Neural crest cell (in vitro differentiated cells): ENCODE results near the gene ASTN2. TPM values are rescaled to one million over a fixed set of nuclear protein-coding genes. Genes with fewer than 3 reads are reported as not detected.

Source experiments
- DNase-seq: peaks from one replicate; pipeline ENCODE4 v3.0.0; 2021; ENCODE audit warnings: low read depth, mixed read lengths, low spot score
- H3K27ac Mint-ChIP-seq: one replicate; pipeline ENCODE4 v1.8.0; 2021; ENCODE audit warnings: mild to moderate bottlenecking, mixed read lengths; ENCODE audit not compliant: unreplicated experiment
- H3K27me3 Mint-ChIP-seq: 2 replicates; pipeline ENCODE4 v1.8.0; 2021; ENCODE audit warnings: low read depth, mild to moderate bottlenecking, mixed read lengths
- H3K36me3 Mint-ChIP-seq: 2 replicates; pipeline ENCODE4 v1.8.0; 2021; ENCODE audit warnings: low read depth, mild to moderate bottlenecking, mixed read lengths
- H3K4me1 Mint-ChIP-seq: 2 replicates; pipeline ENCODE4 v1.8.0; 2021; ENCODE audit warnings: mixed read lengths
- H3K4me3 Mint-ChIP-seq: one replicate; pipeline ENCODE4 v1.8.0; 2021; ENCODE audit warnings: mild to moderate bottlenecking, mixed read lengths
- H3K9me3 Mint-ChIP-seq: 2 replicates; pipeline ENCODE4 v1.8.0; 2021; ENCODE audit warnings: mixed read lengths
- total RNA-seq: library from RNA; stranded (reverse); gene quantifications from 2 replicates; pipeline ENCODE4 v1.2.1, GENCODE V29; 2021
- TF ChIP-seq, protein P1 (sequence below): fragments of 200-600 bp; sonication (generic); conservative IDR thresholded peaks from 2 replicates; pipeline ENCODE4 v1.5.0; 2021; ENCODE audit warnings: antibody characterized with exemption, mild to moderate bottlenecking

ASTN2 gene
- total RNA-seq, 1 donor from 2014 or later, result 7.3 TPM

GRCh38 chr9:116653348-116654058 lies 761.4 kb downstream of the ASTN2 start:
- no peaks in the 10 kb centered on the region for H3K27me3 Mint-ChIP-seq
- H3K9me3 Mint-ChIP-seq, result no peaks in the 10 kb centered on the region
- no peak overlapping the region for H3K4me3 Mint-ChIP-seq
- TF ChIP-seq, protein P1, sequence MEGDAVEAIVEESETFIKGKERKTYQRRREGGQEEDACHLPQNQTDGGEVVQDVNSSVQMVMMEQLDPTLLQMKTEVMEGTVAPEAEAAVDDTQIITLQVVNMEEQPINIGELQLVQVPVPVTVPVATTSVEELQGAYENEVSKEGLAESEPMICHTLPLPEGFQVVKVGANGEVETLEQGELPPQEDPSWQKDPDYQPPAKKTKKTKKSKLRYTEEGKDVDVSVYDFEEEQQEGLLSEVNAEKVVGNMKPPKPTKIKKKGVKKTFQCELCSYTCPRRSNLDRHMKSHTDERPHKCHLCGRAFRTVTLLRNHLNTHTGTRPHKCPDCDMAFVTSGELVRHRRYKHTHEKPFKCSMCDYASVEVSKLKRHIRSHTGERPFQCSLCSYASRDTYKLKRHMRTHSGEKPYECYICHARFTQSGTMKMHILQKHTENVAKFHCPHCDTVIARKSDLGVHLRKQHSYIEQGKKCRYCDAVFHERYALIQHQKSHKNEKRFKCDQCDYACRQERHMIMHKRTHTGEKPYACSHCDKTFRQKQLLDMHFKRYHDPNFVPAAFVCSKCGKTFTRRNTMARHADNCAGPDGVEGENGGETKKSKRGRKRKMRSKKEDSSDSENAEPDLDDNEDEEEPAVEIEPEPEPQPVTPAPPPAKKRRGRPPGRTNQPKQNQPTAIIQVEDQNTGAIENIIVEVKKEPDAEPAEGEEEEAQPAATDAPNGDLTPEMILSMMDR, result no peak
- no peak for DNase-seq
- no peaks in the 10 kb centered on the region for H3K4me1 Mint-ChIP-seq
- H3K36me3 Mint-ChIP-seq, result no peaks in the 10 kb centered on the region
- no peak overlapping the region for H3K27ac Mint-ChIP-seq

GRCh38 chr9:116647515-116647809 lies 767.4 kb downstream of the ASTN2 start:
- Mint-ChIP-seq H3K9me3 (no peaks in the 10 kb centered on the region), H3K27ac (no peak overlapping the region), H3K36me3 (no peaks in the 10 kb centered on the region), H3K4me1 (no peaks in the 10 kb centered on the region), H3K4me3 (no peak overlapping the region), H3K27me3 (no peaks in the 10 kb centered on the region)
- TF ChIP-seq, protein P1, result peak; percentile 18
- no peak for DNase-seq

DNA sequence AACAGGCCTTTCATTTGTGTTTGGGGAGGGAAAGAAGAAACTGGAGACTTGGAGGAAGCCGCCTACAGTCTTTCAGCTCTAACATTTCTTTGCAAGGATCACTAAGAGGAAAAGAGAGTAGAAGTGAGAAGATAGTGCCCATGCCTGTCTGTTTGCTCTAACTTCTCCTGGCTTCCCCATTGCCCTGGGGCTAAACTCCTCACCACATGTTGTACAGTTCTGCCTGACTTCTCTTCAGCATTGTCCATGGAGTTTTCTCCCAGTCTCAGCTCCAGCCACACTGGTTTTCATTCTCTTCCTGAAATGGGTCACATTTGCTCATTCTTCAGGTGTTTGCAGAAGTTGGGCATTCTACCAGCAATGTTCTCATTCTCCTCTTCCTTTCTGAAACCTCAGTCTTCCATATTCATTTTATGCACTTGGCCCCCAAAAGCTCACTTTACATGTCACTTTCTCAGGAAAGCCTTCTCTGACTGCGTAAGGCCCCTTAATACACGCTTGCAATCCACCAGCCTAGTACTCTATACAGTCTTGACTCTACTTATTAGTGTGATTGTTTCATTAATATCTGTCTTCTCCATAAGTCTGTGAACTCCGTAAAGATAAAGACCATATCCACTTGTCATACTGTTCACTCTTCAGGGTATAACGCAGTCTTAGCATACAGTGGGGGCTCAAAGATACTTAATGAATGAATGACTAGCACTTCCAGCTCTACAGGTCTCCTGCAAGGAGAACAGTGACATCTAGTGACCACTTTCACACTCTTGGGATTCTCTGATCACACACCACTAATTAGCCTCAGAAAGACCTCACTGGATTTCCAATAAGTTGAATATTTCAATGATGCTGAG lies 768.0 kb downstream of the ASTN2 start:
- H3K9me3 Mint-ChIP-seq, result no peaks in the 10 kb centered on the region
- DNase-seq, result no peak
- no peaks in the 10 kb centered on the region for H3K27me3 Mint-ChIP-seq
- H3K36me3 Mint-ChIP-seq, result no peaks in the 10 kb centered on the region
- H3K27ac Mint-ChIP-seq, result no peak overlapping the region
- H3K4me3 Mint-ChIP-seq, result no peak overlapping the region
- no peaks in the 10 kb centered on the region for H3K4me1 Mint-ChIP-seq
- TF ChIP-seq, protein P1, result peak; percentile 68

GRCh38 chr9:116644091-116644688 lies 770.7 kb downstream of the ASTN2 start:
- Mint-ChIP-seq H3K4me3 (no peak overlapping the region), H3K9me3 (no peaks in the 10 kb centered on the region), H3K27me3 (no peaks in the 10 kb centered on the region), H3K4me1 (no peaks in the 10 kb centered on the region), H3K36me3 (no peaks in the 10 kb centered on the region), H3K27ac (no peak overlapping the region)
- TF ChIP-seq, protein P1, result no peak
- DNase-seq, result no peak

GRCh38 chr9:116643691-116644090 lies 771.2 kb downstream of the ASTN2 start:
- TF ChIP-seq, protein P1, result no peak
- H3K9me3 Mint-ChIP-seq, result no peaks in the 10 kb centered on the region
- DNase-seq, result no peak
- no peaks in the 10 kb centered on the region for H3K27me3 Mint-ChIP-seq
- H3K27ac Mint-ChIP-seq, result no peak overlapping the region
- no peak overlapping the region for H3K4me3 Mint-ChIP-seq
- H3K4me1 Mint-ChIP-seq, result no peaks in the 10 kb centered on the region
- H3K36me3 Mint-ChIP-seq, result no peaks in the 10 kb centered on the region
